Activated naive CD8-positive, alpha-beta T cell treated with anti-CD3 and anti-CD28 coated beads, Interleukin-2, amount 10 ng/mL, durations not matched to agents 7 days and 5 days (primary cell): ENCODE measurements around the gene GALNT18. TPM values are rescaled to one million over a fixed set of nuclear protein-coding genes. Genes with fewer than 3 reads are reported as not detected.

Experiments used
- ATAC-seq: fragments of 150-1000 bp; cut with Tn5 transposase; one replicate; pipeline ENCODE4 v1.10.0; 2021; ENCODE audit warnings: low read depth, moderate library complexity
- POLR2A ChIA-PET: fragments of 350-600 bp; sonication (Branson Sonifier 250); formaldehyde crosslinking; loops from one replicate; lab custom pipeline; 2021; ENCODE audit warnings: antibody characterized with exemption; lab: Charles Lee
- DNase-seq: peaks from one replicate; pipeline ENCODE4 v3.0.0; 2021
- H3K27ac Mint-ChIP-seq: one replicate; pipeline ENCODE4 v1.8.0; 2022; ENCODE audit warnings: mild to moderate bottlenecking, mixed read lengths
- H3K27me3 Mint-ChIP-seq: one replicate; pipeline ENCODE4 v1.8.0; 2022; ENCODE audit warnings: mild to moderate bottlenecking, moderate library complexity, mixed read lengths
- H3K36me3 Mint-ChIP-seq: one replicate; pipeline ENCODE4 v1.8.0; 2021; ENCODE audit warnings: mild to moderate bottlenecking, mixed read lengths
- H3K4me1 Mint-ChIP-seq: one replicate; pipeline ENCODE4 v1.8.0; 2021; ENCODE audit warnings: mixed read lengths
- H3K4me3 Mint-ChIP-seq: one replicate; pipeline ENCODE4 v1.8.0; 2022; ENCODE audit warnings: mild to moderate bottlenecking, moderate library complexity, mixed read lengths
- H3K9me3 Mint-ChIP-seq: one replicate; pipeline ENCODE4 v1.8.0; 2021; ENCODE audit warnings: mixed read lengths
- total RNA-seq, 2 experiments: library from RNA; stranded (reverse); gene quantifications; one replicate each; pipeline ENCODE4 v1.2.3, GENCODE V29; 2021

The GALNT18 gene
- total RNA-seq: 1 to 10 TPM; 1.7 to 2.0 TPM

DNA sequence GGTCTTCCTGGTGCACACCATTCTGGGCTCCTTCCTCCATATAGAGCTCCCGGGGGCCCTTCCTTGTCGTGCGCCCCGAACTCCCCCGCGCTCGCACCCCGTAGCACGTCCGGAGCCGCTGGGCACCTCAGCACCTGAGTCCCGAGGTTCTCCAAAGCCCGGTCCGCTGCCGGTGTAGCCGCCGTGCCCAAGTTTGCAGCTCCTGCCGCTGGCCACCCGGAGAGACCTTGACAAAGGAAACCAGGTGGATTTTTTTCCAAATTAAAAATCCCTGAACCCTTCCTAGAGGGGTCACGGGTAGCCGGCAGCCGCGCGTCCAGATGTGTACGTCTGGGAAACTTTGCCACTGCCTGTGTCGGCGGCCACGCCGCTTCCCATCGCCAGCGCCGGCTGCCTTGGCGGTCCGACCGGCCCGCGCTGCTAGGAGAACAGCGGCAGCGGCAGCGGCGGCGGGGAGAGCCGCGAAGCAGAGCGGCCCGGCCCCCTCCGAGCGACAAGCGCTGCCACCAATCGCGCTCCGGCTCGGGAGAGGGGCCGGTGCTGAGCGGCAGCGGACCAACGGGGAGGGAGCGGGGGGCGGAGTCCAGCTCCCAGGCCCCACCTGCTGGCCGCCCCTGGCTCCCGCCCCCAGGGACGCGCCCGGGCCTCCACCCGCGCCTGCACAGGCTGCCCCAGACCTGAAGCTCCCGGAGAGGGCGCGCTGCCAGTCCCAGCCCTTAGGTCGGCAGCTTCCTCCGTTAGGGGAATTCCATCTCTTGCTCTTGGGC, at the start of gene GALNT18:
TSS of gene GALNT18 (minus strand) at position 433 of the 767 bp plus-strand sequence.
- peaks cover 51% of the 10 kb centered on the region for H3K27me3 Mint-ChIP-seq
- peak within 1 kb of the TSS; percentile 82 for H3K4me3 Mint-ChIP-seq
- peaks cover 9% of the 10 kb centered on the region for H3K4me1 Mint-ChIP-seq
- POLR2A ChIA-PET: interaction anchor here (0.8 kb wide), 1 partner anchor 52 kb away, joined by 5 read pairs; no protein-coding TSS in a partner anchor
- DNase-seq (peak; percentile 88), ATAC-seq (peak; percentile 99)
- H3K9me3 Mint-ChIP-seq: no peaks in the 10 kb centered on the region
- H3K36me3 Mint-ChIP-seq: no peaks in the 10 kb centered on the region
- no peak within 1 kb of the TSS for H3K27ac Mint-ChIP-seq

DNA sequence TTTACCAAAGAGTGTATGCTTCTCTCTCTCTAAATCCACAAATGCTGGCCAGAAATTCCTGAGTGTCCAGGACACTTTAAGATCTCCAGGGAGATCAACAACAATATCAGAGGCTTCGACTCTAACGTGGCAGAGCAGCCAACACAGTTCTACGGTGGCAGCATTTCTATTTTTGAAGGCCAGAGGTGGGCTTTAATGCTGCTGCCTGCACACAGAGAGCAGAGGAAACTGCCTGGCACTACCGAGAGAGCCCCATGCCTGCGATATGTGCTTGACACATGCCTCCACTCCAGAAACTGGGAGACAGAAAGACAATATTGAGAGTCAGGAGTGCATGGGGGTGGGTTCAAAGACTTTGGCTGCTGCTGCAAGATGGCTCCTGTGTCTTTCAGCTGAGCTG, 48.8 kb upstream of the GALNT18 start:
- H3K27ac Mint-ChIP-seq: no peak overlapping the region
- no peak overlapping the region for H3K4me3 Mint-ChIP-seq
- no peak for ATAC-seq

DNA sequence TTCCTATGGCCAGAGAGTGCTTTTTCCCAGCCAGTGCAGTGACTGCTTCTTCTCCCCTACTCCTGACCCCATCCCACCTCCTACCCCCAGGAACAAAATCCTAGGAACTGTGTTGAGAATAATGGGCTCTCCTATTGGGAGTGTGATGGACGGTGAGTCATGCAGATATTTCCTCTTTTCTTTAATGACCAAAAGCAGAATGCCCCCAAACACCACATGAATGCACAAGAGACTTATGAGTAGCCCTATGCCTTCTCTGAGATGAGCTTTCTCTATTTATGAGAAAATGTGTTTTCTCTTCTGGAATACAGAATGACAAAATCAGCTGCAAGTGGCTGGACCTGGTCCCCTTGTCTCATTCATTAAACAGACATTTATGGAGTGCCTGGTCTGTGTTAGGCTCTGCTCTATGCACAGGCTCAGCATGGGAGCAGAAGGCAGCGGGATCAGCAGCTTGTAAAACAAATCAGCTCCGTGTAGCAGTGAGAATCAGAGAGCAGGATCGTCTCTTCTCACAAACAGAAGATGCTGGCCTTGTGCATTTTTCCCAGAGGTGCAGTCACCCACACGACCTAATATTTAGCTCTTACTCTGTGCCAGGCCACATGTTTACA, 47.5 kb upstream of the GALNT18 start:
- ATAC-seq (no peak), DNase-seq (no peak)
- H3K36me3 Mint-ChIP-seq: no peaks in the 10 kb centered on the region
- H3K4me1 Mint-ChIP-seq: no peaks in the 10 kb centered on the region
- no peak overlapping the region for H3K27ac Mint-ChIP-seq
- peaks cover 6% of the 10 kb centered on the region for H3K27me3 Mint-ChIP-seq
- POLR2A ChIA-PET: no interaction called here
- no peak overlapping the region for H3K4me3 Mint-ChIP-seq
- H3K9me3 Mint-ChIP-seq: no peaks in the 10 kb centered on the region

More for the DNA sequence above, 48.8 kb upstream of the GALNT18 start:
- Mint-ChIP-seq H3K27me3 (peaks cover 6% of the 10 kb centered on the region), H3K4me1 (no peaks in the 10 kb centered on the region), H3K36me3 (no peaks in the 10 kb centered on the region), H3K9me3 (no peaks in the 10 kb centered on the region)
- POLR2A ChIA-PET: no interaction called here
- DNase-seq: no peak

DNA sequence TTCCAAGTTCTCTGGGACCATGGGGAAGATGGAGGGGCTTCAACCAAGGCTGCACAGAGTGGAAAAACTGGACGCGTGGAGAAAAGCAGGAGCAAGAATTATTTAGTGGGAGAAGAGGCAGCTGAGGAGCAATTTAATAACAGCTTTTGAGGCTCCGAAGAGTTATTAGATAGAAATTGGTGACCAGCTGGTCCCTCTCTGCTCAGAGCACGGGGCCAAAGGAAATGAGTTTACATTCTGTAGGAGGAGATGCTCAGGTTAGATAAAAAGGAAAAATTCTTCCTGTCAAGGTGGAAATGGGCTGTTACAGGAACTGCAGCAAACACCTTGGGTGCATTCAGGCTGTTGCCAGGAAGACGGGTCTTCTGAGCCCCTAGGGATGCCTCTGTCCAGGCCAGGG, 47.0 kb upstream of the GALNT18 start:
- Mint-ChIP-seq H3K36me3 (no peaks in the 10 kb centered on the region), H3K9me3 (no peaks in the 10 kb centered on the region), H3K4me3 (no peak overlapping the region), H3K27me3 (peaks cover 11% of the 10 kb centered on the region), H3K27ac (no peak overlapping the region), H3K4me1 (no peaks in the 10 kb centered on the region)
- ATAC-seq (no peak), DNase-seq (no peak)
- POLR2A ChIA-PET: no interaction called here

DNA sequence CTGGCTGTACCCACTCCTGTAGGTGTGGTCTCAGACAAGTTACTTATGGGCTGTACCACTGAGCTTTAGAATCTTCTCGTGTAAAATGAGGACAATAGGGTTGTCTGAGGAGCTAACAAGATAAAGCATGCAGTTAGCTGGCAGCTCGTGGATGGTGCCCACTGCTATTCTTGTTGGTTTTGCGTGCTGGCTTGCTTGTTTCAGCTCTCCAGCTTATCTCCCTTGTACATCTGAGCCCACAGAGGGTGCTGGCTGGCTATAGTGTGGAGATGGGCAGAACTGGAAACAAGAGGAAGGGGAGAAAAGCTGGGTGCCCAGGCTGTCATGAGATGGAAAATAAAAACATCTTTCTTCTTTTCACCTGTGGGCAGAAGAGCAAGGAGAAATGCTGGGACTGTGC, 46.5 kb upstream of the GALNT18 start:
- peaks cover 14% of the 10 kb centered on the region for H3K27me3 Mint-ChIP-seq
- ATAC-seq: no peak
- H3K4me3 Mint-ChIP-seq: no peak overlapping the region
- no peak for DNase-seq
- no peak overlapping the region for H3K27ac Mint-ChIP-seq
- H3K4me1 Mint-ChIP-seq: no peaks in the 10 kb centered on the region
- H3K36me3 Mint-ChIP-seq: no peaks in the 10 kb centered on the region
- POLR2A ChIA-PET: no interaction called here
- H3K9me3 Mint-ChIP-seq: no peaks in the 10 kb centered on the region

DNA sequence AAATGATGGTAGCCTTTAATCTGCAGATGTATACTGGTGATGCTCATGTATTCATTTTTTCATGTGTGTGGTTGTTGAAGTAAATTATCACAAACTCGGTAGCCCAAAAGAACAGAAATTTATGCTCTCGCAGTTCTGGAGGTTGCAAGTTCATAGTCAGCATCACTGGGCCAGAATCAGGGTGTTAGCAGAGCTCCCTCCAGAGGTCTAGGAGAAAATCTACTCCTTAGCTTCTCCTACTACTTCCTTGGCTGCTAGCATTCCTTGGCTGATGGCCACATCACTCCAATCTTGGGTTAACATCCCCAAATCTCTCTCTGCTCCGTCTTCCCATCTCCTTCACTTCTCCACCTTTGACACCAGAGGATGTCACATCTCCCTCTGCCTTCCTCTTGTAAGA, 45.3 kb upstream of the GALNT18 start:
- H3K4me3 Mint-ChIP-seq: no peak overlapping the region
- no peaks in the 10 kb centered on the region for H3K4me1 Mint-ChIP-seq
- DNase-seq (no peak), ATAC-seq (no peak)
- no peaks in the 10 kb centered on the region for H3K36me3 Mint-ChIP-seq
- H3K27me3 Mint-ChIP-seq: peaks cover 14% of the 10 kb centered on the region
- no peaks in the 10 kb centered on the region for H3K9me3 Mint-ChIP-seq
- no peak overlapping the region for H3K27ac Mint-ChIP-seq
- POLR2A ChIA-PET: no interaction called here

DNA sequence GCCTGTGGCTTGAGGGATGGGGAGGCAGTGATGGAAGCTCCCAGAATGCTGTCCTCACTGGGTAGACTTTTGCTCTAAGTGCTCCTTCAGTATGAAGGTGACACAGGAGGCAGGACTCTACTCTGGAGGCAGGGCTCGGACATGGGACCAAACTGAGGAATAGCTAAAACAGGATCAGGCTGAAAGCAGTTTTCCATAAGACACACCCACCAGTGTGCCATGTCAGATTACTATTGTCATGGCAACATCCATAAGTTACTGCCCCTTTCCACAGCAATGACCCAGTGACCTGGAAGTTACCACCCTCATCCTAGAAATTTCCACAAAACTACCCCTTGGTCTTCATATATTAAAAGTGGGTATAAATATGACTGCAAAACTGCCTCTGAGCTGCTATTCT, 43.6 kb upstream of the GALNT18 start:
- peaks cover 14% of the 10 kb centered on the region for H3K27me3 Mint-ChIP-seq
- H3K27ac Mint-ChIP-seq: no peak overlapping the region

DNA sequence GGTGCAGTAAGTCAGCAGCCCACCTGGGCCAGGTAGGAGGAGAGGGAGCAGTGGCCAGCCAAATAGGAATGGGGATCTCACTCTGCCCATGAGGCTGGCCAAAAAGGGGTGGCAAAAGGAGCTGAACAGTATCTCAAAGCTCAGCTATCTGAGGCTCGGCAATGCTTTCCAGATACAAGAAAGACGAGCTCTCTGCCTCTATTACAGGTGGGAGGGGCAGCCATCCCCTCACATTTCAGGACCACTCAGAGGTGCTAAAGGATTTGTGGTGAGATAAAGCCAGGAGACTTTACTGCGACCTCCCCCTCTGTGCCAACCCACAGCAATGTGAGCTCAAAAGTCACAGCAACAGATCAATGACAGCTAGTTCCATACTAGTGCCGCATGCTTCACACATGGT, 42.1 kb upstream of the GALNT18 start:
- POLR2A ChIA-PET: no interaction called here
- DNase-seq: no peak
- H3K27me3 Mint-ChIP-seq: peaks cover 14% of the 10 kb centered on the region
- no peak overlapping the region for H3K4me3 Mint-ChIP-seq
- no peaks in the 10 kb centered on the region for H3K36me3 Mint-ChIP-seq
- H3K27ac Mint-ChIP-seq: no peak overlapping the region
- no peaks in the 10 kb centered on the region for H3K4me1 Mint-ChIP-seq
- H3K9me3 Mint-ChIP-seq: no peaks in the 10 kb centered on the region
- ATAC-seq: no peak

More for the DNA sequence above, 43.6 kb upstream of the GALNT18 start:
- Mint-ChIP-seq H3K4me1 (no peaks in the 10 kb centered on the region), H3K4me3 (no peak overlapping the region), H3K9me3 (no peaks in the 10 kb centered on the region), H3K36me3 (no peaks in the 10 kb centered on the region)
- no peak for ATAC-seq
- POLR2A ChIA-PET: no interaction called here
- no peak for DNase-seq

DNA sequence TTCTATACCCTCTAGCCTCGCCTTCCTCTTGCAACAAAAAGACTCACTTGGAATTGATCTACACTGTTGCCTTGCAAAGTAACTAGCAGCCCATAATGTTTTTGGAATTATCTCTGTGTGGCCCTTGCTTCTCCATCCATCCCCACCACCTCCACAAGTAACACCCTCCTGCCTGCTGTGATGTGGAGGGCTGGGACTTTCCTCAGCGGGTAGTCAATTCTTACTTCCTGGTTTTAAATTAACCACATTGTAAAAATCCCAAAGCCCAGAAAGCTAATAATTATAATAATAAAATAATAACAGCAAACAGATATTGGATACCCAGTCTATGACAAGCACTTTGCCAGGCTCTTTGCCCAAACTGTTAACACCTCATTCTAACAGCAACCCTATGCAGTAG, 40.8 kb upstream of the GALNT18 start:
- no peak overlapping the region for H3K27ac Mint-ChIP-seq
- no peak for DNase-seq
- H3K4me3 Mint-ChIP-seq: no peak overlapping the region
- no peaks in the 10 kb centered on the region for H3K36me3 Mint-ChIP-seq
- no peaks in the 10 kb centered on the region for H3K9me3 Mint-ChIP-seq
- POLR2A ChIA-PET: no interaction called here
- no peaks in the 10 kb centered on the region for H3K4me1 Mint-ChIP-seq
- peaks cover 10% of the 10 kb centered on the region for H3K27me3 Mint-ChIP-seq
- ATAC-seq: no peak

DNA sequence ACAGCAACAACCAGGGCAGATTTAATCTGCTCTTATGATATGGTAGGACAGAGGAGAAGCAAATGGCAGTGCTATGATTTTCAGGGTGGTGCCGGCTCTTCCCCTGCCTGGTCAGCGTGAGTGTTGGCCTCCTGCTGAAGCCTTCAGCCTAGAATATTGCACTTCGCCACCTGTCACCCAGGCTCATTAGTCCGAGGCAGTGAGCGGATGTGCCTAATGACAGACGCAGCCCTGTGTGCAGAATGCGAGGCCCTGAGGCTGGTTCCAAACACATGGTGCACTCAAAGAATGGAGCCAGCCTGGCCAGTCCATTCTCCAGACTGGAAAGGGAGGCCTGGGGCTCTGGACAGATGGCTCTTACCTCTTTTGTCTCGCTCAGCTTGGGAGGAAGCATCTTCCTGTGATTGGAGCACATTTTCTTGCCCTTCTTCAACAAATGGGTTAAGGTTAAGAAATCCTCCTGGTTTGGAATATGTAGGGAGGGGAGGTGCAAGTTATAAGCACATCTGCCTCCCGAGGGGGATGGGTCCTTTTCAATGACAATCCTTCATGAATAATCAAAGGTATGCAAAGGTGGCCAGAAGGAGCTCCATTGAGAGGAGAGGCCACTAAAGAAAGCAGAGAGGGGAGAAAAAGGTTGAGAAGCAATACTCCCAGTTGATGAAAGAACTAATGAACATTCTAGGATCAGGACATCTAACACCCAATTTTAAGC, 39.7 kb upstream of the GALNT18 start:
- H3K36me3 Mint-ChIP-seq: no peaks in the 10 kb centered on the region
- no peaks in the 10 kb centered on the region for H3K4me1 Mint-ChIP-seq
- H3K27me3 Mint-ChIP-seq: peaks cover 14% of the 10 kb centered on the region
- DNase-seq (no peak), ATAC-seq (no peak)
- H3K9me3 Mint-ChIP-seq: no peaks in the 10 kb centered on the region
- H3K4me3 Mint-ChIP-seq: no peak overlapping the region
- H3K27ac Mint-ChIP-seq: no peak overlapping the region
- POLR2A ChIA-PET: no interaction called here

DNA sequence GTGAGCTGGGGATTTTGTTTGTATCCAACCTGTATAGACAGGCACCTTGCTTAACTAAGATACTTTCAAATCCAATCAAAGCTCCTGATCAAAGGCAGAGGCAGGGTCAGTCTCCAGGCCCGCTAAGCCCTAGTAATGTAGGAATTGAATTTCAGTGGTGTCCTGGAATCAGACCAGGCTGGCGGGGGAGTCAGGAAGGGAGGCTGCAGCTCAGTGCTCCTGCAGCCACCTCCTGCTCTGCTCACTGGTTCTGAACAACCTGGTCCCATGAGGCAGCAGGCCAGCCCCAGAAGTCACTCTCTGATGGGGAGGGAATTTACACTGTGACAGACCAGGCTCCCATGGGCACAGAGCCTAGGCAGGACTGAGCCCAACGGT, 38.5 kb upstream of the GALNT18 start:
- Mint-ChIP-seq H3K36me3 (no peaks in the 10 kb centered on the region), H3K27me3 (peaks cover 26% of the 10 kb centered on the region), H3K27ac (no peak overlapping the region), H3K9me3 (no peaks in the 10 kb centered on the region), H3K4me3 (no peak overlapping the region), H3K4me1 (no peaks in the 10 kb centered on the region)
- DNase-seq (no peak), ATAC-seq (no peak)
- POLR2A ChIA-PET: no interaction called here

DNA sequence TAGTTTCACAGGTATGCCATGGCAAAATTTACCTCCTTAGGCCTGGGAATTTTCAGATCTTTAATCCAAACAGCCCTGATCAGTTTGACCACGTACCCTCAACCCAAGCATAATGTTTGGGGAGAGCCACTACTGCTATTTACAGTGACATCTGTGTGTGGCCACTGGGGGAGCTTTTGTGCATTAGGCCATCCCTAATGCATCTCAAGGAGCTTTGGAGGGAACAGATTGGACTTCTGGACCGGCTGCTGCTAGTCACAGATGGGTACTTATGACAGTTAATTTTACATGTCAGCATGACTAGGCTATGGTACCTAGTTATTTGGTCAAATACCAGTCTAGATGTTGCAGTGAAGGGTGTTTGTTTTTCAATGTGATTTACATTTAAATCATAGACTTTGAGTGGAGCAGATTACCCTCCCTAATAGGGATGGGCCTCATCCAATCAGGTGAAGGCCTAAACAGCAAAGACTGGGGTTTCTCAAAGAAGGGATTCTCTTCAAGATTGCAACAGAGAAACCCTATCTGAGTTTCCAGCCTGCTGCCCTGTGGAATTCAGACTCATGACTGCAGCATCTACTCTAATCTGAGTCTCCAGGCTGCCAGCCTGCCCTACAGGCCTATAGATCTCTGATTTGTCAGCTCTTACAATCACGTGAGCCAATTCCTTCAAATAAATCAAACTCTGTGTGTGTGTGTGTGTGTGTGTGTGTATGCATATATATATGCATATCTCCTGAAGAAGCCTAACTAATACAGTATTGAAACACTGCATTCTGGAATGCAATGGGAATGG, 38.0 kb upstream of the GALNT18 start:
- Mint-ChIP-seq H3K4me3 (no peak overlapping the region), H3K27ac (no peak overlapping the region), H3K4me1 (no peaks in the 10 kb centered on the region), H3K36me3 (no peaks in the 10 kb centered on the region), H3K27me3 (peaks cover 32% of the 10 kb centered on the region), H3K9me3 (no peaks in the 10 kb centered on the region)
- POLR2A ChIA-PET: no interaction called here
- ATAC-seq: no peak
- DNase-seq: no peak

DNA sequence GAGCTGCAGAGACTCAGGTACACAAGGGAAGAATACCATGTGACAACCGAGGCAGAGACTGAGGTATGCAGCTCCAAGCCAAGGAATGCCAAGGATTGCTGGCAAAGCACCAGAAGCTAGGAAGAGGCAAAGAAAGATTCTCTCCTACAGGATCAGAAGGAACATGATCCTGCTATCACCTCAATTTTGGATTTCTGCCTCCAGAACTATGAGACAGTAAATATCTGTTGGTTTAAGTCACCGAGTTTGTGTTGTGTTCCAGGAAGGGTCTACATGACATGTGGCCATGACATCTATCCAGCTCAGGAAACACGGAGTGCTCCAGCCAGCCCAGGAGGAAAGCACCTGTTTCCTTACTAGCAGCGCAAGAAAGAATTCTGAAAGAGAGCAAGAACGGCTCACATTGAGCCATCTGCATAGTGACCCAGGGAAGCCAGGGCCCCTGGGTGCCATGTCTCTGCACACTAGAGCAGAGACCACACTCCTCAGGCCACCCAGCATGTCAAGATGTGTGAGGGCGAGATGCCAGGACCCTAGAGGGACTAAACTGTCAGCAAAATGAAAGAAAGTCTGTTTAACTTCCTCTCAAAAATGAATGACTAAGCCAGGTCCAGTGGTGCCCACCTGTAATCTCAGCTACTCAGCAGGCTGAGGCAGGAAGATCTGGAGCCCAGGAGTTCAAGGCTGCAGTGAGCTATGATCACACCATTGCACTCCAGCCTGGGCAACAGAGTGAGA, 35.6 kb upstream of the GALNT18 start:
- Mint-ChIP-seq H3K27ac (no peak overlapping the region), H3K27me3 (peaks cover 35% of the 10 kb centered on the region), H3K4me1 (no peaks in the 10 kb centered on the region), H3K36me3 (no peaks in the 10 kb centered on the region), H3K4me3 (no peak overlapping the region), H3K9me3 (no peaks in the 10 kb centered on the region)
- no peak for DNase-seq
- ATAC-seq: no peak
- POLR2A ChIA-PET: no interaction called here
